GM18502 (cell line): ENCODE data around the gene TTC32.
"Not testable (repeated sequence)": the region's sequence is repeated elsewhere in the genome, so short reads cannot be mapped to it uniquely, and the experiment has no call there.

Experiments
- ATAC-seq: cut with Tn5 transposase; IDR thresholded peaks from one replicate; pipeline ENCODE4 v1.9.1; 2021; ENCODE audit warnings: mild to moderate bottlenecking; ENCODE audit not compliant: unreplicated experiment, poor library complexity

Gene TTC32

GRCh38 chr2:19901442-19902215 is at the start of gene TTC32:
Gene TTC32 (minus strand): TSS chr2:19901983. CDS start chr2:19901854, 129 bp downstream.
- peak; percentile 88 for ATAC-seq

GRCh38 chr2:19949071-19949470 is 47.3 kb upstream of the TTC32 start:
- ATAC-seq, result no peak

GRCh38 chr2:19947184-19947940 is 45.6 kb upstream of the TTC32 start:
- ATAC-seq, result no peak

- no peak for ATAC-seq
Measured at GRCh38 chr2:19944205-19944845, 42.5 kb upstream of the TTC32 start.

GRCh38 chr2:19943189-19943588 is 41.4 kb upstream of the TTC32 start:
- no peak for ATAC-seq

GRCh38 chr2:19942199-19942598 is 40.4 kb upstream of the TTC32 start:
- ATAC-seq, result no peak

GRCh38 chr2:19937004-19937403 is 35.2 kb upstream of the TTC32 start:
- no peak for ATAC-seq

- ATAC-seq, result no peak
Measured at GRCh38 chr2:19936203-19936602, 34.4 kb upstream of the TTC32 start.

- no peak for ATAC-seq
Measured at GRCh38 chr2:19933351-19933981, 31.7 kb upstream of the TTC32 start.

GRCh38 chr2:19932928-19933327 is 31.1 kb upstream of the TTC32 start:
- ATAC-seq, result no peak

GRCh38 chr2:19929226-19929625 is 27.4 kb upstream of the TTC32 start:
- ATAC-seq, result no peak

GRCh38 chr2:19927816-19928215 is 26.0 kb upstream of the TTC32 start:
- ATAC-seq, result not testable (repeated sequence)

- not testable (repeated sequence) for ATAC-seq
Measured at GRCh38 chr2:19924526-19924925, 22.7 kb upstream of the TTC32 start.

GRCh38 chr2:19922188-19922587 is 20.4 kb upstream of the TTC32 start:
- ATAC-seq, result not testable (repeated sequence)

- no peak for ATAC-seq
Measured at GRCh38 chr2:19916385-19916950, 14.7 kb upstream of the TTC32 start.

GRCh38 chr2:19914266-19914975 is 12.6 kb upstream of the TTC32 start:
- no peak for ATAC-seq

GRCh38 chr2:19911808-19912509 is 10.2 kb upstream of the TTC32 start:
- ATAC-seq, result no peak

GRCh38 chr2:19902216-19902740 is 495 bp upstream of the TTC32 start:
- ATAC-seq, result no peak

- ATAC-seq, result peak; percentile 10
Measured at GRCh38 chr2:19900931-19901441, 797 bp downstream of the TTC32 start.
